Liver (tissue), 9 donors: Measurements from ENCODE around the gene CCDC167. TPM values are rescaled to one million over a fixed set of nuclear protein-coding genes. Genes with fewer than 3 reads are reported as not detected.
A peak's percentile ranks its signal among the peaks of the same experiment; 100 is the strongest.
"Not testable (repeated sequence)": the region's sequence is repeated elsewhere in the genome, so short reads cannot be mapped to it uniquely, and the experiment has no call there.

Source experiments
- DNase-seq: peaks from one replicate; pipeline ENCODE4 v3.0.0-alpha.2; 2017; ENCODE audit warnings: low spot score
- H3K27ac ChIP-seq, 2 donors: one replicate each; pipeline ENCODE4 v1.7.0; 2013; ENCODE audit warnings: inconsistent platforms in 2 of 2, low read length in 2 of 2, control low read depth in 1 of 2, low read depth in 1 of 2, mild to moderate bottlenecking in 1 of 2
- H3K27me3 ChIP-seq, 4 donors: one replicate each; pipeline versions ENCODE4 v1.6.1 to v1.7.0; 2013; ENCODE audit warnings: low read length in 3 of 4, inconsistent platforms in 1 of 4, mild to moderate bottlenecking in 1 of 4, moderate library complexity in 1 of 4; ENCODE audit not compliant: control insufficient read depth in 4 of 4, insufficient read depth in 4 of 4
- H3K36me3 ChIP-seq, 4 donors: one replicate each; pipeline versions ENCODE4 v1.6.1 to v1.7.0; 2013; ENCODE audit warnings: low read length in 3 of 4, mild to moderate bottlenecking in 3 of 4, low read depth in 1 of 4, moderate library complexity in 1 of 4; ENCODE audit not compliant: control insufficient read depth in 4 of 4, insufficient read depth in 3 of 4
- H3K4me1 ChIP-seq, 4 donors: one replicate each; pipeline versions ENCODE4 v1.6.1 to v1.7.0; 2013; ENCODE audit warnings: low read length in 3 of 4, mild to moderate bottlenecking in 3 of 4, moderate library complexity in 1 of 4; ENCODE audit not compliant: control insufficient read depth in 4 of 4, insufficient read depth in 4 of 4
- H3K4me3 ChIP-seq, 3 donors: one replicate each; pipeline versions ENCODE4 v1.6.1 to v1.7.0; 2013; ENCODE audit warnings: low read length in 3 of 3, control low read depth in 1 of 3, low read depth in 1 of 3, mild to moderate bottlenecking in 1 of 3
- H3K9ac ChIP-seq, 2 donors: one replicate each; pipeline ENCODE4 v1.7.0; 2013; ENCODE audit warnings: low read length in 2 of 2, mild to moderate bottlenecking in 2 of 2, moderate library complexity in 2 of 2, control low read depth in 1 of 2, low read depth in 1 of 2
- H3K9me3 ChIP-seq, 4 donors: one replicate each; pipeline versions ENCODE4 v1.6.1 to v1.7.0; 2013; ENCODE audit warnings: low read length in 3 of 4; ENCODE audit not compliant: control insufficient read depth in 4 of 4
- EGR1 ChIP-seq, 2 donors: IDR thresholded peaks; 2 replicates each; pipeline ENCODE4 v1.6.1; 2016 to 2018; ENCODE audit warnings: antibody characterized with exemption in 2 of 2, low read depth in 2 of 2
- FOXA1 ChIP-seq: IDR thresholded peaks from 2 replicates; pipeline ENCODE4 v1.6.1; 2016; ENCODE audit warnings: antibody characterized with exemption
- FOXA2 ChIP-seq: IDR thresholded peaks from 2 replicates; pipeline ENCODE4 v1.6.1; 2016; ENCODE audit warnings: antibody characterized with exemption
- HNF4G ChIP-seq: IDR thresholded peaks from 2 replicates; pipeline ENCODE4 v1.6.1; 2016; ENCODE audit warnings: antibody characterized with exemption
- MAX ChIP-seq: IDR thresholded peaks from 2 replicates; pipeline ENCODE4 v1.6.1; 2016; ENCODE audit warnings: antibody characterized with exemption
- NR2F2 ChIP-seq: IDR thresholded peaks from 2 replicates; pipeline ENCODE4 v1.6.1; 2016; ENCODE audit warnings: antibody characterized with exemption
- RAD21 ChIP-seq, 2 donors: IDR thresholded peaks; 2 replicates each; pipeline ENCODE4 v1.6.1; 2016; ENCODE audit warnings: antibody characterized with exemption in 2 of 2, mild to moderate bottlenecking in 2 of 2
- REST ChIP-seq: IDR thresholded peaks from 2 replicates; pipeline ENCODE4 v1.6.1; 2016; ENCODE audit warnings: antibody characterized with exemption, mild to moderate bottlenecking
- TAF1 ChIP-seq: conservative IDR thresholded peaks from 2 replicates; pipeline ENCODE4 v1.6.1; 2016; ENCODE audit warnings: antibody characterized with exemption, mild to moderate bottlenecking
- YY1 ChIP-seq: IDR thresholded peaks from 2 replicates; pipeline ENCODE4 v1.6.1; 2016; ENCODE audit warnings: antibody characterized with exemption, mild to moderate bottlenecking
- WGBS: extraction: QIAGEN DNeasy Blood & Tissue Kit; methylation state at CpG from one replicate; pipeline ENCODE4 v1.1.7; 2013; 5-methylcytosine and 5-hydroxymethylcytosine counted together
- polyA plus RNA-seq, 2 donors: library from polyadenylated mRNA; stranded (reverse) in 1 of 2; unstranded in 1 of 2; fragments of 200-250 nt in 1 of 2; fragments of >200 nt in 1 of 2; fragmentation: Nextera tagmentation in 1 of 2; extraction: Ambion mirVana in 1 of 2; gene quantifications; one replicate each; pipeline versions ENCODE4 v1.2.1 to v1.2.3, GENCODE V29; 2013 to 2015
- total RNA-seq, 2 donors: library from RNA; depleted of rRNA; stranded (reverse); fragments of >200 nt; gene quantifications; one replicate each; pipeline ENCODE4 v1.2.3, GENCODE V29; 2014
- TF ChIP-seq, protein P1 (sequence below): fragments of 150-350 bp; IDR thresholded peaks from 2 replicates; pipeline ENCODE4 v1.5.1; 2017; ENCODE audit warnings: improper control_type of control experiment, low read depth, low read length; ENCODE audit not compliant: missing input control
- donor health status: healthy.
- donor health status: healthy.
- donor health status: healthy.
- donor health status: healthy.
- donor health status: healthy.

Gene CCDC167
- total and polyA plus RNA-seq, 4 donors = 14.1 to 54.8 (median 42.7) TPM

- TF ChIP-seq REST (no peak), EGR1 (IDR thresholded peaks at IDR 0.05; ENCODE audit: low read depth in 2 of 2) (no peak), HNF4G (no peak), RAD21 (IDR thresholded peaks at IDR 0.05) (no peak), FOXA1 (no peak), FOXA2 (no peak)
Measured at GRCh38 chr6:37449984-37450383, 49.7 kb downstream of the CCDC167 start (continued).

DNA sequence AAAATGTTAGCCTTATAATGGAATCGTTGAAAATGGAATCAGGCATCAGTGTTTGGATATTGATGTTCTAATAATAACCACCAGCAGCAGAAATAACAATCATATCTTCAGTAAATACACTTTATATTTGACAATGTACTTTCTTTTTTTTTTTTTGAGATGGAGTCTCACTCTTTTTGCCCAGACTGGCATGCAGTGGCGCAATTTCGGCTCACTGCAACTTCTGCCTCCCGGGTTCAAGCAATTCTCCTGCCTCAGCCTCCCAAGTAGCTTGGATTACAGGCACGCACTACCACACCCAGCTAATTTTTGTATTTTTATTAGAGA, 56.5 kb downstream of the CCDC167 start:
- H3K4me3 ChIP-seq = peak overlapping the region in 1 of 3 donors; percentile 22
- not testable (repeated sequence) for H3K9ac ChIP-seq, H3K27ac ChIP-seq, DNase-seq, H3K9me3 ChIP-seq, H3K27me3 ChIP-seq
- peaks cover 12 to 35% (median 29%) of the 10 kb centered on the region in 4 donors for H3K36me3 ChIP-seq
- peaks cover 0 to 17% (median 5%) of the 10 kb centered on the region in 4 donors for H3K4me1 ChIP-seq
- WGBS = 87% methylated on average over 5 of the region's 5 CpGs

- H3K27me3 ChIP-seq = no peaks in the 10 kb centered on the region
- H3K36me3 ChIP-seq = peaks cover 9 to 37% (median 31%) of the 10 kb centered on the region in 4 donors
- DNase-seq = no peak
Measured at GRCh38 chr6:37442416-37443215, 57.1 kb downstream of the CCDC167 start.

More at GRCh38 chr6:37442416-37443215, 57.1 kb downstream of the CCDC167 start:
- H3K9ac ChIP-seq = peak overlapping the region; percentile 60 to 63
- peak overlapping the region in 1 of 3 donors; percentile 22 for H3K4me3 ChIP-seq
- peaks cover 0 to 17% (median 5%) of the 10 kb centered on the region in 4 donors for H3K4me1 ChIP-seq
- WGBS = 11% methylated on average over 4 of the region's 4 CpGs
- TF ChIP-seq YY1 = no peak
- TF ChIP-seq NR2F2 = no peak
- TF ChIP-seq, protein P1, sequence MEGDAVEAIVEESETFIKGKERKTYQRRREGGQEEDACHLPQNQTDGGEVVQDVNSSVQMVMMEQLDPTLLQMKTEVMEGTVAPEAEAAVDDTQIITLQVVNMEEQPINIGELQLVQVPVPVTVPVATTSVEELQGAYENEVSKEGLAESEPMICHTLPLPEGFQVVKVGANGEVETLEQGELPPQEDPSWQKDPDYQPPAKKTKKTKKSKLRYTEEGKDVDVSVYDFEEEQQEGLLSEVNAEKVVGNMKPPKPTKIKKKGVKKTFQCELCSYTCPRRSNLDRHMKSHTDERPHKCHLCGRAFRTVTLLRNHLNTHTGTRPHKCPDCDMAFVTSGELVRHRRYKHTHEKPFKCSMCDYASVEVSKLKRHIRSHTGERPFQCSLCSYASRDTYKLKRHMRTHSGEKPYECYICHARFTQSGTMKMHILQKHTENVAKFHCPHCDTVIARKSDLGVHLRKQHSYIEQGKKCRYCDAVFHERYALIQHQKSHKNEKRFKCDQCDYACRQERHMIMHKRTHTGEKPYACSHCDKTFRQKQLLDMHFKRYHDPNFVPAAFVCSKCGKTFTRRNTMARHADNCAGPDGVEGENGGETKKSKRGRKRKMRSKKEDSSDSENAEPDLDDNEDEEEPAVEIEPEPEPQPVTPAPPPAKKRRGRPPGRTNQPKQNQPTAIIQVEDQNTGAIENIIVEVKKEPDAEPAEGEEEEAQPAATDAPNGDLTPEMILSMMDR = no peak
- peak; percentile 49 for TF ChIP-seq REST
- TF ChIP-seq MAX = no peak
- no peak for TF ChIP-seq TAF1
- peak overlapping the region; percentile 58 to 62 for H3K27ac ChIP-seq
- no peaks in the 10 kb centered on the region for H3K9me3 ChIP-seq
